PC-3 (cell line): ENCODE data around the gene RBM6.

Source experiments
- CTCF ChIP-seq: fragments of 300-600 bp; sonication (generic); conservative IDR thresholded peaks from 2 replicates; pipeline ENCODE4 v1.5.1; 2017; ENCODE audit warnings: antibody characterized with exemption, low read depth, mild to moderate bottlenecking, low read length
- EZH2 ChIP-seq: fragments of 300-600 bp; sonication (generic); IDR thresholded peaks from one replicate; pipeline ENCODE4 v1.6.1; 2017; ENCODE audit warnings: antibody characterized with exemption, mild to moderate bottlenecking, low read length; ENCODE audit not compliant: unreplicated experiment

- TF ChIP-seq CTCF (no peak), EZH2 (no peak)
These were observed 88.4 kb downstream of the RBM6 start for GRCh38 chr3:50028346-50028745.
